HepG2 (cell line): ENCODE results near the gene EXO1. TPM values are rescaled to one million over a fixed set of nuclear protein-coding genes. Genes with fewer than 3 reads are reported as not detected.

Experiments used
- BORCS8-MEF2B ChIP-seq: sonication (generic); formaldehyde crosslinking; IDR thresholded peaks from 2 replicates; pipeline ENCODE4 v1.8.0; 2022; ENCODE audit warnings: mild to moderate bottlenecking, missing genetic modification reagents
- CEBPG ChIP-seq: IDR thresholded peaks from 2 replicates; pipeline ENCODE4 v1.6.1; 2016
- FOXJ3 ChIP-seq: sonication (generic); formaldehyde crosslinking; IDR thresholded peaks from 2 replicates; pipeline ENCODE4 v1.4.0; 2020; ENCODE audit warnings: missing genetic modification reagents, mild to moderate bottlenecking, borderline replicate concordance
- ISL2 ChIP-seq: sonication (generic); formaldehyde crosslinking; IDR thresholded peaks from 2 replicates; pipeline ENCODE4 v1.5.0; 2020; ENCODE audit warnings: missing genetic modification reagents
- MIER2 ChIP-seq: IDR thresholded peaks from 2 replicates; pipeline ENCODE4 v1.6.1; 2016; ENCODE audit warnings: missing biosample characterization, missing genetic modification reagents
- MLXIP ChIP-seq: sonication (generic); formaldehyde crosslinking; IDR thresholded peaks from 2 replicates; pipeline ENCODE4 v1.9.0; 2021; ENCODE audit warnings: missing genetic modification reagents, borderline replicate concordance
- SMAD9 ChIP-seq: sonication (generic); formaldehyde crosslinking; IDR thresholded peaks from 2 replicates; pipeline ENCODE4 v1.5.1; 2020; ENCODE audit warnings: mild to moderate bottlenecking, missing genetic modification reagents
- SNRNP70 ChIP-seq: fragments of 200-400 bp; formaldehyde crosslinking; IDR thresholded peaks from 2 replicates; pipeline ENCODE4 v1.6.1; 2017; ENCODE audit warnings: mild to moderate bottlenecking, low read depth, low read length, moderate library complexity
- ZBTB42 ChIP-seq: sonication (generic); formaldehyde crosslinking; IDR thresholded peaks from 2 replicates; pipeline ENCODE4 v1.5.0; 2020; ENCODE audit warnings: mild to moderate bottlenecking, missing genetic modification reagents
- ZEB1 ChIP-seq: IDR thresholded peaks from 2 replicates; pipeline ENCODE4 v1.6.1; 2012; ENCODE audit warnings: mild to moderate bottlenecking, low read depth, inconsistent platforms; ENCODE audit not compliant: insufficient replicate concordance
- ZNF101 ChIP-seq: sonication (generic); formaldehyde crosslinking; IDR thresholded peaks from 2 replicates; pipeline ENCODE4 v1.4.0; 2020; ENCODE audit warnings: mild to moderate bottlenecking, low read depth, missing genetic modification reagents, borderline replicate concordance
- ZNF274 ChIP-seq: sonication (generic); formaldehyde crosslinking; IDR thresholded peaks from 2 replicates; pipeline ENCODE4 v1.5.1; 2020; ENCODE audit warnings: mild to moderate bottlenecking, missing genetic modification reagents
- ZNF3 ChIP-seq: IDR thresholded peaks from 2 replicates; pipeline ENCODE4 v1.7.0; 2017; ENCODE audit warnings: inconsistent platforms
- ZNF382 ChIP-seq: sonication (generic); formaldehyde crosslinking; IDR thresholded peaks from 2 replicates; pipeline ENCODE4 v1.5.0; 2020; ENCODE audit warnings: missing genetic modification reagents, mild to moderate bottlenecking, borderline replicate concordance
- ZNF646 ChIP-seq: sonication (generic); formaldehyde crosslinking; IDR thresholded peaks from 2 replicates; pipeline ENCODE4 v1.9.0; 2021; ENCODE audit warnings: mild to moderate bottlenecking, missing genetic modification reagents
- ZNF678 ChIP-seq: sonication (generic); formaldehyde crosslinking; IDR thresholded peaks from 2 replicates; pipeline ENCODE4 v1.4.0; 2020; ENCODE audit warnings: mild to moderate bottlenecking, missing genetic modification reagents
- ZNF749 ChIP-seq: sonication (generic); formaldehyde crosslinking; IDR thresholded peaks from 2 replicates; pipeline ENCODE4 v1.8.0; 2022; ENCODE audit warnings: mild to moderate bottlenecking, missing genetic modification reagents, moderate library complexity, borderline replicate concordance
- ZNF883 ChIP-seq: sonication (generic); formaldehyde crosslinking; IDR thresholded peaks from 2 replicates; pipeline ENCODE4 v1.5.1; 2020; ENCODE audit warnings: mild to moderate bottlenecking, missing genetic modification reagents; ENCODE audit errors: not compliant biosample characterization
- polyA plus RNA-seq, 8 experiments: library from polyadenylated mRNA; depleted of rRNA in 3 of 8; stranded (reverse) in 7 of 8; unstranded in 1 of 8; fragments of >200 nt; fragmentation: Illumina TruSeq in 4 of 8; extraction: Trizol in 4 of 8; gene quantifications; 2 replicates each; pipeline versions ENCODE4 v1.2.1 to v1.2.3, GENCODE V29; 2011 to 2016; ENCODE audit warnings: low read depth in 4 of 8, missing spikeins in 1 of 8, mixed read lengths in 1 of 8; ENCODE audit not compliant: insufficient read depth in 1 of 8
- total RNA-seq, 5 experiments: library from RNA; depleted of rRNA; stranded (reverse); fragments of >200 nt; fragmentation: Illumina TruSeq; extraction: Trizol; gene quantifications; 2 replicates each; pipeline ENCODE4 v1.2.3, GENCODE V29; 2016; ENCODE audit warnings: low read depth in 1 of 5

Gene EXO1
- total and polyA plus RNA-seq, 2 of the 13 experiments (the other 11 are each of a cell fraction or from before 2014, with no cell fraction given): 3.2 to 26.1 TPM

DNA sequence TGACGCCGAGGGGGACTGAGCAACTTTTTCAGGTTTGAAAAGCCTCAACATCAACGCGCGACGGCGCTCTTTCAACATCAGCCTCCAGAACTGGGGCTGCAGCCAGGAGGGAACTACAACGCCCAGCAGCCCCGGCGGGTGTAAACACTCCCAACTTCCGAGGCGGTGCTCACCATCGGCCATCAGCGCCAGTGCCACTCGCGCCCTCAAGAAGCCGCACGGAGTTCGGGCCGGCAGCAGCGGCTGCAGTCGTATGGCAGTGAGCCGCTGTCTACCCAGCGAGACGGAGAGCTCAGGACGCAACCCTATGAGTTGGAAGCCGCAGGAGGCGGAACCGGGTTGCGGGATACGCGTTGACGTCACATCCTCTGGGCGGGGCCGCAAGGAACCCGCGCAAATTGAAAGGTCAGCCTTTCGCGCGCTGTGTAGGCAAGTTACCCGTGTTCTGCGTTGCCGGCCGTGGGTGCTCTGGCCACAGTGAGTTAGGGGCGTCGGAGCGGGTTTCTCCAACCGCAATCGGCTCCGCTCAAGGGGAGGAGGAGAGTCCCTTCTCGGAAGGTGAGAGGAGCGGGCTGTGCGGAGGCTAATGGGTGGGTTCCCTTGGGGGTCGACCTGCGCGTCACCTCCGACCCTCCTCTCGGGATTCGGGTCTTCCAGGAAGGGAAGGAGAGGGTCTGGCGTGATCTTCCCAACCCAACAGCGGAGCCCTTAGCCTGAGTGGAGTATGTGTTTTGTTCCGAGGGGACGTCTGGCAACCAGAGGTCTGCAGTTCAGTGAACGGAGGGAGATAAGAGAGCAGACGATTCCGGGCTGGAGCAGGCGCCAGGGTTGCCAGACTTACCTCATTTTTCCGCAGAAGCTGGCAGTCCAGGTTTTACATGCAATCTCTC, at the start of gene EXO1 (continued):
- TF ChIP-seq ZNF646 (CRISPR knock-in tag) (no peak), SNRNP70 (no peak), ISL2 (CRISPR knock-in tag) (peak; percentile 51; the same call in 1 of the 2 replicates), ZNF749 (CRISPR knock-in tag) (0 out of 2 replicates have a peak, but pooled peaks have one; percentile 48), ZNF678 (CRISPR knock-in tag) (no peak), ZNF101 (no peak), ZEB1 (no peak), ZNF274 (CRISPR knock-in tag) (peak; percentile 85; the same call in 1 of the 2 replicates), CEBPG (CRISPR knock-in tag) (peak; percentile 54), ZBTB42 (no peak), ZNF3 (CRISPR knock-in tag) (no peak), MLXIP (CRISPR knock-in tag) (0 out of 2 replicates have a peak, but pooled peaks have one; percentile 45), ZNF883 (CRISPR knock-in tag) (peak; percentile 79), SMAD9 (CRISPR knock-in tag) (0 out of 2 replicates have a peak, but pooled peaks have one; percentile 41), BORCS8-MEF2B (CRISPR knock-in tag) (peak; percentile 91), FOXJ3 (peak; percentile 79; the same call in 1 of the 2 replicates), ZNF382 (CRISPR knock-in tag) (no peak), MIER2 (CRISPR knock-in tag) (no peak)
